Stimulated activated CD4-positive, alpha-beta T cell treated with anti-CD3 and anti-CD28 coated beads, Interleukin-15, amount 100 ng/mL, for 1 hour (primary cell): ENCODE data around the gene EHD4.

Experiments
- DNase-seq, 2 donors: peaks; one replicate each; pipeline ENCODE4 v3.0.0-alpha.2; 2020; ENCODE audit warnings: low read depth in 1 of 2, low spot score in 1 of 2

EHD4 gene

DNA sequence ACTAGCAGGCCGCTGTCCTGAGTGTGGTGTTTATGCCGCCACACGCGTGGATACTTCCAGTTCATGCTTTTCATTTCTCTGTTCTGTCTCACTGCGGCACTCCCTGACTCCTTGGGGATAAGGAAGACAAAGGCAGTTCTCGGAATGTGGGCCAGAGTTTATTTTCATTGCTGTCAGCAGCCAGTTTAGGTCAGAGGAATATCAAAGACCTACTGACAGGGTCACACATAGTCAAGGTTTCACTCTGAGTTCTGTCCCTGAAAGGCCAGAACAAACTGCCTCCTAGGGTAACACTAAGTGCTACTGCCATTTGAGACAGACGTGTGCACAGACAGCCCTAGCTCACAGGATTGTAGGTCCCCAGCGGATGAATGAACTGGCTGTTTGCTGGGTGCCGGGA, 51.2 kb downstream of the EHD4 start:
- no peak for DNase-seq

GRCh38 chr15:41919954-41920538, 52.3 kb downstream of the EHD4 start:
- DNase-seq: no peak

- no peak for DNase-seq
Observed at GRCh38 chr15:41919201-41919820, 53.0 kb downstream of the EHD4 start.

DNA sequence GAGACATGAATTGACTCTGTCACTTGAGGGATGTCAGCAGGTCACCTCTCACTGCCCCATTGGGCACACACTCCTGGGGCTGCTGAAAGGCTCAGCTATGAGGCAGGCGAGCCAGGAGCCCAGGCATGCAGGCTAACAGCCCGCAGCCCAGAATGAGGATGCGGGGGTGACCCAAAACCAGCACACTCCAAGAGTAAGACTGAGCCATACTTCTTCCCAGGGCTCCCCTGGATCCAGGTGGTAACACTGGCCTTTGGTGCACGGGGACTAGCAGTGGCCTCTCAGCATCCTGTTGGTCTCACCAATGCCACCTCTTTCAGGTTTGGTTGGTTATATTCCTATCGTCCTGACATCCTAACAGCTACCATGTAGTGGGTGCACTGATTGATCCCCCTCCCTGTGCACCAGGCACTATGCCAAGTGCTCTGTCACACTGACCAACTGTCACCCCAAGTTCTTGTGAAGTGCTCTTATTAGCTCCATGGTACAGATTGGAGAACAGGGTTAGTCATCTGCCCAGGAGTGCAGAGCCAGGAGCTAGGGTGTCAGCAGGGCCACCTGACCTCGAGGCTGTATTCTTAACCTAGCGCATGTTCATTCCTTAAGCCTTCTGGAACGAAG, 53.7 kb downstream of the EHD4 start:
- no peak for DNase-seq

- DNase-seq: no peak
Observed at GRCh38 chr15:41917767-41918430, 54.5 kb downstream of the EHD4 start.

DNA sequence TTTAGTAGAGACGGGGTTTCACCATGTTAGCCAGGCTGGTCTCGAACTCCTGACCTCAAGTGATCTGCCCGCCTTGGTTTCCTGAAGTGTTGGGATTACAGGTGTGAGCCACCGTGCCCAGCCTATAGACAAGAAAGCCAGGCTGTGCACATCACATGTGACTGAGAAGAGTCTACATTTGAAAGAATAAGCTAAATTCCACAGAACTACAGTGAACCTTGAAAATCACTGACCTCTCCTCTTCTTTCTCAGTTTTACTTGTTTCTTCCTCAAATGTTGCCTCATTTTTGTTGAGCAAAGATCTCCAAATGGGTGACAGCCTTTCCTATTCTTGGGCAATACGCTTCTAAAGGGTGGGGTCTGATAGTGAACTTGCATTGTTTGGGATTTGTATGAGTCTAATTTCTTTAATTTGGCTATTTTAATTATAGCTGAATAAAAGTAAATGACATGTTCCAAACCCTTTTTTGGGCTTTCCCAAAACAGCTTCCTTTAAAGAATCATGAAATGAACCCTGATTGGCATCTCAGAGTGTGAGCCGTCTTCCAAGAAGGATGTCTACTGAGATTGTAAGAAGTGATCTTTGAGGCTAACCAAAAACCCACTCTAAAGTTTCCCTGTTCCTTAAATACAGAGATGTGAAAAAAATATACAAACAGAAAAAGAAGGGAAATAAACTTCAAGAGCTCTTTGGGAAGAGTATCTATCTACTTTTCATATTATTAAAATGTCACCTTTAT, 56.9 kb downstream of the EHD4 start:
- DNase-seq: no peak

GRCh38 chr15:41914411-41914810, 57.9 kb downstream of the EHD4 start:
- no peak for DNase-seq

GRCh38 chr15:41913256-41913655, 59.1 kb downstream of the EHD4 start:
- no peak for DNase-seq

- DNase-seq: no peak
Observed at GRCh38 chr15:41911691-41912345, 60.5 kb downstream of the EHD4 start.

DNA sequence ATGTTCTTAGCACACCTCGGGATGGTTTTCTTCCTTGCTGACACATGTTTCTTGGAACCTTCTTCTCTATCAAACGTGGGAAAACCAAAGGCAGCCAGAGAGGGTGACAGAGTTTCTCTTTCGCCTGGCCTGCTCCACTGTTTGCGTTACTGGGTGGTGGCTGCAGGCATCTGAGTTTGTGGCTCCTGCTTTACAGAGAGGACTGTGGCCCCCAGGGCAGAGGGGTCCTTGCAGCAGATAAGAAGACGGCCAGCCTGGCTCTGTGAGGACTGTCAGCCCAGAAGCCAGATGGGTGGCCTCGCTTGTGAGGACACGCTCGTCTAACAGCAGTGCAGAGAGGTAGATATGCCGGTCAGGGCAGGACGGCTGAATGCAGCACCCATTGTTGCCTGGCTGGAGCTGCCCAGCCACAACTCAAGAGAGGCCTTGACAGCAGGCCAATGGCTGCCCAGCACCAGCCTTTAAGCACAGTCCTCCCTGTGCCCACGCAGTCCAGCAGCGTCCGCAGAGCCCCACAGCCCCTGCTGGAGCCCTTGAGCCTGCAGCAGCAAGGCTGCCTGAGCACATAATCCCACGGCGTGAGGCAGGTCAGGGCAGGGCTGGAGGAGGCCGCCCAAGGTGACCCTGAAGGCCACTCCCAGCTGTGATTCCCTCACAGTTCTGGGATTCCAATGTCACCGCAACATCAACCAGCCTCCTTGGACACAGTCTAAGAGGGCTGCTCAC, 63.5 kb downstream of the EHD4 start:
- no peak for DNase-seq

DNA sequence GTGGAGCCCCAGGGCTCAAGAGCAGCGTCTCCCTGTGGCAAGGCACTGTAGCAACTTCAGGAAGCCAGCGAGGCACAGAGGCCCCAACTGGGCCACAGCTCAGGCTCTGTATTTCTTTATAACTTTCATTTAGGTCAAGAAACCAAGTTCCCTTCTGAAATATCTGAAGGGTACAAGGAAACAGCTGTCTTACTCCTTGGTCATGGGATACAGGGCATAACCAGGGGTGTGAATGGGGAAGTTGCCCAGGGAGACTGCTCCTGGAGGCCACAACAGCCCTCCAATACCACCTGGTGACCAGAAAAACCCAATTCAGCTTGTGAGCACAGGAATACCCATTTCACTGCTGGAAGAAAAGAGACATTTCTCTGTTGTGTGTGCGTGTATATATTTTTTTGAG, 65.2 kb downstream of the EHD4 start:
- no peak for DNase-seq

DNA sequence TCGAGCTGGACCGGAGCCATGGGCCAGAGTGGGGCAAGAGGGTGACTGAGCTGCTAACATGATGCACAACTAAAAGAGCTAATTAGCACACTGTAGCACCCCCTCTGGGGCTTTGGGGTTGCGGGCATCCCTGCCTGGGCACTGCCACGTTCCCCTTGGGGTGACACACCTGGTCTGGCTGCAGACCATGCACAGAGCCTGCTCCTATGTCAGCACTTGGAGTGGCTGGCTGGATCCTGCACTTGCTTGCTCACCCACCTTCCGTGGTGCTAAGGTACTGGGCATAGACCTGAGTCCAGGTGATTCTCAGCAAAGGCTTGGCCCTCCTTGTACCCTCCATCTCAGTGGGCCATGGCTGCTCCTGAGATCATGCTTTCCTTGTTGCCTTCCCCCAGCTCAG, 65.7 kb downstream of the EHD4 start:
- no peak for DNase-seq

- no peak for DNase-seq
Observed at GRCh38 chr15:41905036-41905793, 67.1 kb downstream of the EHD4 start.

DNA sequence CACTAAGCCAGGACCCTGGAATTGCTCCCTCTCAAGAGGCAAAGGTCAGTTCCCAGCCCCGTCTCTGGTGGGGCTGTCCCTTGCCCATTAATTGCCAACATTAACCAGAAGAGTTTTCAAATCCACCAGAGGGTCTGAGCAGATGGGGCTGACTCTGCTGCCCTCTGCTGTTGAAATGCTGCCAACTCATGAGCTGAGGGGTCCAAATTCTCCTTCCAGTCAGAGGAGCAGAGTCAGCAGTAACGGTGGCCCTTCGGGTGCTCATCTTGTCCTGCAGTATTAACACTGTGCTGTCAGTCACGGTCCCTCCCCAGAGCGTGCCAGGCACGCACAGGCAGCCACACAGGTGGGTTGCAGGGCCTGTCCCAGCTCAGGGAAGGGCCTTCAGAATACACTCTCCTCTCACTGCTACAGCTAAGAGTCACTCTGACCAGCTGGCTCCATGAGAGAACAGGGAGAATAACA, 67.8 kb downstream of the EHD4 start:
- peak; percentile 50 for DNase-seq

DNA sequence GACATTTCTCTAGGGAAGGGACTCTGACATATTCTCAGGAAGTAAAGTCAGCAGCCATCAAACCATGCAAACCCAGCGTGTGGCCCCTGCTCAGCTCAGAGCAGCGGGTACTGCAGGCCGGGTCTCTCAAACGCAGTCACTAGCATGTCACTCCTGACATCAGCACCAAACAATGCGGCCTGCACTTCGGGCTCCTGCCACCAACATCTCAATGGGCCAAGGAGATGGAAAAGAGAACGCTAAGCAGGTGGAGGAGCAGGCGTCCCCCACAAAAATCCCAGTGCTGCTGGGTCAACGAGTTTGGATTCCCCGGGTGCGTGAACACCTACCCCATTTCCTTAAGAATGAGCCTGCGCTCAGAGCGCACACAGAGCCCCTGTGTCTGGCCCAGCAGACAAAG, 68.6 kb downstream of the EHD4 start:
- DNase-seq: no peak

DNA sequence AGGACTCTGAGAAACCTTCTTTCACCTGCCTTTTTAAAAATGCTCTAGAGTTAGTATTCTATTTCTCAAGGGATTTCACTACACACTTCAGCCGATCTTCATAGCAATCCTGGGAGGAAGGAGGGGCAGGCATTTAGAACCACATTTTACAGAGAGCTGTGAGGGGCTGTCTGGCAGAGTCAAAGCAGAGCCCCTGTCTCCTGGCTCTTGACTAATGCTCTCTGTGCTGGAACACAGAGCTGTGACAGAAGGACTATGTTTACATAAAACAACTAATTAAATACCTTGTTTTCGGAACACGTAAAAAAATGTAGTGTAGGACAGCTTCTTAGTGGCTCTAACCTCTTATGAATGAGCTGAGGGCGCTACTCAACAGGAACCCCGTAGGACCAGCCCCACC, 70.9 kb downstream of the EHD4 start:
- DNase-seq: no peak

- DNase-seq: no peak
Observed at GRCh38 chr15:41900526-41901380, 71.6 kb downstream of the EHD4 start.

DNA sequence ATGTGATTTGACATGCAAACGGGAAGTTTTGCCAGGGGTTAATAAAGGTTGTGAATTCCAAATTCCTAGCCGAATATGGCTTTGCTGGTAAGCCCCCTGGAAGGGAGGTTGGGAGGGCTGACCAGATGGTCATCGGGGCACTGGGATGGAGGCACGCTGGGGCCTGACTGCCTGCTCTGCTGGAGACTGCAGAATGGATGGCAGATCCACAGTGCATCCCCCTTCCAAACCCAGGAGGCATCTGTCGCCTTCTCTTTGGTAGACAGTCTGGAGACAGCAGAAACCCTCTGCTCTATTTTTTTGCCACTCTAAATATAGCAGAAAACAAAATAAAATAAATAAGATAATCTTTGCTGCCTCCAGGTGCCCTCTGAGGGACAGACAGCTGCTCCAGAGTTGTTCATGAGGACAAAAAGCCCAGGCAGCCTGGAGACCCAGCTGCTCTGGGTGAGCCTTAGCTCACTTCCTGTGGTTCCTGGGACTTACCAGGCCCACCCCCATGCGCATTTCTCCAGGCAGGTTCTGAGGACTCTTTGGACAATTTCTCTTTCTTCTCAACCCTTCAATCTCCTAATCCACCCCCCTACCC, 72.4 kb downstream of the EHD4 start:
- DNase-seq: no peak
